HK-2 (cell line): ENCODE results near the gene AKAP8L.
A peak's percentile ranks its signal among the peaks of the same experiment; 100 is the strongest.
"Not testable (repeated sequence)": the region's sequence is repeated elsewhere in the genome, so short reads cannot be mapped to it uniquely, and the experiment has no call there.

Source experiments
- DNase-seq: peaks from one replicate; pipeline ENCODE4 v3.0.0-alpha.2; 2018; ENCODE audit not compliant: unreplicated experiment

Gene AKAP8L

GRCh38 chr19:15390814-15391213 lies 28.0 kb downstream of the AKAP8L start:
- no peak for DNase-seq

GRCh38 chr19:15381864-15382263 lies 36.9 kb downstream of the AKAP8L start:
- DNase-seq = no peak

- DNase-seq = no peak
Measured at GRCh38 chr19:15381429-15381828, 37.4 kb downstream of the AKAP8L start.

GRCh38 chr19:15379999-15380647 lies 38.7 kb downstream of the AKAP8L start:
- peak; percentile 70 for DNase-seq

GRCh38 chr19:15379083-15379998 lies 39.4 kb downstream of the AKAP8L start, which contains the start of gene AKAP8:
TSS of gene AKAP8 (minus strand) at chr19:15379787. CDS start at chr19:15379731, 56 bp downstream.
- peak; percentile 99 for DNase-seq

- DNase-seq = peak; percentile 57
Measured at GRCh38 chr19:15378534-15379082, 40.2 kb downstream of the AKAP8L start.

- DNase-seq = no peak
Measured at GRCh38 chr19:15374796-15375440, 43.9 kb downstream of the AKAP8L start.

GRCh38 chr19:15374105-15374651 lies 44.6 kb downstream of the AKAP8L start:
- no peak for DNase-seq

GRCh38 chr19:15373644-15374043 lies 45.1 kb downstream of the AKAP8L start:
- DNase-seq = no peak

GRCh38 chr19:15372891-15373301 lies 45.9 kb downstream of the AKAP8L start:
- no peak for DNase-seq

- DNase-seq = no peak
Measured at GRCh38 chr19:15372470-15372869, 46.3 kb downstream of the AKAP8L start.

GRCh38 chr19:15371786-15372380 lies 46.9 kb downstream of the AKAP8L start:
- DNase-seq = no peak

- no peak for DNase-seq
Measured at GRCh38 chr19:15371119-15371518, 47.7 kb downstream of the AKAP8L start.

GRCh38 chr19:15369594-15369891 lies 49.2 kb downstream of the AKAP8L start:
- no peak for DNase-seq

- DNase-seq = no peak
Measured at GRCh38 chr19:15368798-15369593, 49.8 kb downstream of the AKAP8L start.

GRCh38 chr19:15368051-15368632 lies 50.6 kb downstream of the AKAP8L start:
- no peak for DNase-seq

GRCh38 chr19:15367439-15367838 lies 51.3 kb downstream of the AKAP8L start:
- DNase-seq = no peak

- DNase-seq = no peak
Measured at GRCh38 chr19:15365264-15365663, 53.5 kb downstream of the AKAP8L start.

- not testable (repeated sequence) for DNase-seq
Measured at GRCh38 chr19:15363791-15364190, 55.0 kb downstream of the AKAP8L start.

GRCh38 chr19:15363048-15363447 lies 55.7 kb downstream of the AKAP8L start:
- DNase-seq = not testable (repeated sequence)
